IPS DF 19.7 (cell line): ENCODE data around the gene NELFCD.
"Not testable (repeated sequence)": the region's sequence is repeated elsewhere in the genome, so short reads cannot be mapped to it uniquely, and the experiment has no call there.

Experiments used
- DNase-seq: peaks from one replicate; pipeline ENCODE4 v3.0.0-alpha.2; 2013; ENCODE audit warnings: low read depth, low spot score

NELFCD gene

GRCh38 chr20:58973179-58973578, 7.9 kb upstream of the NELFCD start:
- DNase-seq: no peak

- no peak for DNase-seq
Measured at GRCh38 chr20:58973866-58974265, 7.2 kb upstream of the NELFCD start.

GRCh38 chr20:58975353-58975752, 5.7 kb upstream of the NELFCD start:
- DNase-seq: no peak

GRCh38 chr20:58976061-58976730, 4.9 kb upstream of the NELFCD start:
- no peak for DNase-seq

GRCh38 chr20:58978351-58979190, 2.5 kb upstream of the NELFCD start:
- DNase-seq: no peak

- no peak for DNase-seq
Measured at GRCh38 chr20:58981628-58982364, 740 bp downstream of the NELFCD start.

- no peak for DNase-seq
Measured at GRCh38 chr20:58982406-58983114, 1.5 kb downstream of the NELFCD start.

GRCh38 chr20:58983115-58983468, 2.0 kb downstream of the NELFCD start:
- DNase-seq: not testable (repeated sequence)

GRCh38 chr20:58984691-58985090, 3.6 kb downstream of the NELFCD start:
- DNase-seq: no peak

- no peak for DNase-seq
Measured at GRCh38 chr20:58985656-58986055, 4.6 kb downstream of the NELFCD start.

GRCh38 chr20:58986286-58986967, 5.4 kb downstream of the NELFCD start:
- DNase-seq: no peak

GRCh38 chr20:58986968-58987517, 6.0 kb downstream of the NELFCD start:
- no peak for DNase-seq

GRCh38 chr20:58987790-58988564, 6.9 kb downstream of the NELFCD start:
- DNase-seq: no peak

- DNase-seq: no peak
Measured at GRCh38 chr20:58988565-58988882, 7.5 kb downstream of the NELFCD start.

- DNase-seq: no peak
Measured at GRCh38 chr20:58989196-58989595, 8.1 kb downstream of the NELFCD start.

- DNase-seq: no peak
Measured at GRCh38 chr20:58990651-58991445, 9.8 kb downstream of the NELFCD start.

- no peak for DNase-seq
Measured at GRCh38 chr20:58991715-58992114, 10.7 kb downstream of the NELFCD start.

GRCh38 chr20:58992911-58993310, 11.9 kb downstream of the NELFCD start:
- DNase-seq: no peak
